DOHH2 (cell line): ENCODE data around the gene PPP6R3.

Source experiments
- H3F3A ChIP-seq: fragments of 200-600 bp; sonication (generic), shearing (Covaris generic); 2 replicates; pipeline ENCODE4 v1.6.0; 2016; ENCODE audit warnings: antibody characterized with exemption, mild to moderate bottlenecking; ENCODE audit not compliant: control insufficient read depth, insufficient read depth
- H3K27ac ChIP-seq: fragments of 200-600 bp; sonication (generic); 2 replicates; pipeline ENCODE4 v1.5.1; 2014; ENCODE audit warnings: low read depth, mild to moderate bottlenecking, low read length, moderate library complexity
- H3K27me3 ChIP-seq: fragments of 200-600 bp; sonication (generic); 2 replicates; pipeline ENCODE4 v1.6.1; 2014; ENCODE audit warnings: mild to moderate bottlenecking, low read length, mixed read lengths; ENCODE audit not compliant: control insufficient read depth
- H3K36me3 ChIP-seq: fragments of 200-600 bp; sonication (generic); 2 replicates; pipeline ENCODE4 v1.6.1; 2014; ENCODE audit warnings: mild to moderate bottlenecking, low read length, moderate library complexity, mixed read lengths; ENCODE audit not compliant: control insufficient read depth
- H3K4me1 ChIP-seq: fragments of 200-600 bp; sonication (generic); 2 replicates; pipeline ENCODE4 v1.6.1; 2014; ENCODE audit warnings: mild to moderate bottlenecking, low read length, mixed read lengths; ENCODE audit not compliant: control insufficient read depth
- H3K4me2 ChIP-seq: fragments of 200-600 bp; sonication (generic); 2 replicates; pipeline ENCODE4 v1.6.0; 2014; ENCODE audit warnings: mild to moderate bottlenecking, low read length, moderate library complexity
- H3K4me3 ChIP-seq: fragments of 200-600 bp; sonication (generic); 2 replicates; pipeline ENCODE4 v1.5.1; 2014; ENCODE audit warnings: mild to moderate bottlenecking, low read length, mixed read lengths
- H3K79me2 ChIP-seq: fragments of 200-600 bp; sonication (generic); 2 replicates; pipeline ENCODE4 v1.6.1; 2014; ENCODE audit warnings: mild to moderate bottlenecking, low read length, mixed read lengths; ENCODE audit not compliant: control insufficient read depth
- H3K9me2 ChIP-seq: fragments of 200-600 bp; sonication (generic); replicated peaks from 2 replicates; pipeline ENCODE4 v1.6.1; 2014; ENCODE audit warnings: mild to moderate bottlenecking, low read length, mixed read lengths; ENCODE audit not compliant: control insufficient read depth
- H3K9me3 ChIP-seq: fragments of 200-600 bp; sonication (generic); 2 replicates; pipeline ENCODE4 v1.6.1; 2014; ENCODE audit warnings: antibody characterized with exemption, low read length, mixed read lengths; ENCODE audit not compliant: control insufficient read depth, insufficient read depth
- H4K20me1 ChIP-seq: fragments of 200-600 bp; sonication (generic); 2 replicates; pipeline ENCODE4 v1.6.0; 2014; ENCODE audit warnings: low read depth, mild to moderate bottlenecking, antibody characterized with exemption, low read length, moderate library complexity; ENCODE audit not compliant: control insufficient read depth, insufficient read depth
- EZH2phosphoT487 ChIP-seq: fragments of 200-600 bp; sonication (generic); IDR thresholded peaks from 2 replicates; pipeline ENCODE4 v1.6.1; 2017; ENCODE audit warnings: borderline replicate concordance, mild to moderate bottlenecking, antibody characterized with exemption, low read length, moderate library complexity, mixed read lengths
- TF ChIP-seq, protein P1 (sequence below): fragments of 200-600 bp; sonication (generic); IDR thresholded peaks from one replicate; pipeline ENCODE4 v1.5.1; 2014; ENCODE audit warnings: antibody characterized with exemption, mild to moderate bottlenecking, low read depth, low read length; ENCODE audit not compliant: poor library complexity, severe bottlenecking

Gene PPP6R3

GRCh38 chr11:68454767-68455166 is 5.8 kb upstream of the PPP6R3 start:
- no peaks in the 10 kb centered on the region for H3F3A ChIP-seq
- no peak overlapping the region for H3K4me3 ChIP-seq
- no peak overlapping the region for H3K4me2 ChIP-seq
- H3K27me3 ChIP-seq: no peaks in the 10 kb centered on the region
- H3K4me1 ChIP-seq: peaks cover 7% of the 10 kb centered on the region
- H4K20me1 ChIP-seq: no peaks in the 10 kb centered on the region
- no peak overlapping the region for H3K27ac ChIP-seq
- H3K9me3 ChIP-seq: no peaks in the 10 kb centered on the region
- TF ChIP-seq EZH2phosphoT487: no peak
- TF ChIP-seq, protein P1, sequence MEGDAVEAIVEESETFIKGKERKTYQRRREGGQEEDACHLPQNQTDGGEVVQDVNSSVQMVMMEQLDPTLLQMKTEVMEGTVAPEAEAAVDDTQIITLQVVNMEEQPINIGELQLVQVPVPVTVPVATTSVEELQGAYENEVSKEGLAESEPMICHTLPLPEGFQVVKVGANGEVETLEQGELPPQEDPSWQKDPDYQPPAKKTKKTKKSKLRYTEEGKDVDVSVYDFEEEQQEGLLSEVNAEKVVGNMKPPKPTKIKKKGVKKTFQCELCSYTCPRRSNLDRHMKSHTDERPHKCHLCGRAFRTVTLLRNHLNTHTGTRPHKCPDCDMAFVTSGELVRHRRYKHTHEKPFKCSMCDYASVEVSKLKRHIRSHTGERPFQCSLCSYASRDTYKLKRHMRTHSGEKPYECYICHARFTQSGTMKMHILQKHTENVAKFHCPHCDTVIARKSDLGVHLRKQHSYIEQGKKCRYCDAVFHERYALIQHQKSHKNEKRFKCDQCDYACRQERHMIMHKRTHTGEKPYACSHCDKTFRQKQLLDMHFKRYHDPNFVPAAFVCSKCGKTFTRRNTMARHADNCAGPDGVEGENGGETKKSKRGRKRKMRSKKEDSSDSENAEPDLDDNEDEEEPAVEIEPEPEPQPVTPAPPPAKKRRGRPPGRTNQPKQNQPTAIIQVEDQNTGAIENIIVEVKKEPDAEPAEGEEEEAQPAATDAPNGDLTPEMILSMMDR: no peak
- no peaks in the 10 kb centered on the region for H3K36me3 ChIP-seq
- no peaks in the 10 kb centered on the region for H3K9me2 ChIP-seq
- H3K79me2 ChIP-seq: peaks cover 1% of the 10 kb centered on the region; the same call in 1 of the 2 replicates

DNA sequence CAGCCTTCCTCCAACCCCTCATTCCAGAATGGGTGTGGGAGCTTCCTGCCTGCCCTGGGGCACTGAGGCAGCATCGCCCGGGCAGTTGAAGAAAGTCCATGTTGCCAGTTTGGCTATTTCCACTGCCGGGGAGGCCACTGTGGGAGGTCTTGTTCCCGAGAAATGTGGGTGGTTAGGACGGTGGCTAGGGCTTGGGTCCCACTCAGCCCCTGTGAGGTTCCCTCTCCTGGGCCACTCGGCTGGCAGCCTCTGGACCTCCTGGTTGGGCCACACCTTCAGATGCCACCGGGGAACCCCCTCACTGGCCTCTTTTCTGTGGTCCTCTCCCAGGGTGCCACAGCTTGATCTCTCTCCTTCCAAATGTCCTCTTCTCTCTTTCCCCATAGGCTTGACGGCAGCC is 5.1 kb upstream of the PPP6R3 start:
- no peaks in the 10 kb centered on the region for H3K9me3 ChIP-seq
- no peak overlapping the region for H3K4me3 ChIP-seq
- no peak overlapping the region for H3K27ac ChIP-seq
- H3F3A ChIP-seq: no peaks in the 10 kb centered on the region
- TF ChIP-seq EZH2phosphoT487: no peak
- TF ChIP-seq, protein P1: no peak
- no peak overlapping the region for H3K4me2 ChIP-seq
- H3K36me3 ChIP-seq: no peaks in the 10 kb centered on the region
- no peaks in the 10 kb centered on the region for H3K27me3 ChIP-seq
- H3K4me1 ChIP-seq: peaks cover 9% of the 10 kb centered on the region
- peaks cover 3% of the 10 kb centered on the region; the same call in 1 of the 2 replicates for H3K79me2 ChIP-seq
- H3K9me2 ChIP-seq: no peaks in the 10 kb centered on the region
- H4K20me1 ChIP-seq: no peaks in the 10 kb centered on the region

DNA sequence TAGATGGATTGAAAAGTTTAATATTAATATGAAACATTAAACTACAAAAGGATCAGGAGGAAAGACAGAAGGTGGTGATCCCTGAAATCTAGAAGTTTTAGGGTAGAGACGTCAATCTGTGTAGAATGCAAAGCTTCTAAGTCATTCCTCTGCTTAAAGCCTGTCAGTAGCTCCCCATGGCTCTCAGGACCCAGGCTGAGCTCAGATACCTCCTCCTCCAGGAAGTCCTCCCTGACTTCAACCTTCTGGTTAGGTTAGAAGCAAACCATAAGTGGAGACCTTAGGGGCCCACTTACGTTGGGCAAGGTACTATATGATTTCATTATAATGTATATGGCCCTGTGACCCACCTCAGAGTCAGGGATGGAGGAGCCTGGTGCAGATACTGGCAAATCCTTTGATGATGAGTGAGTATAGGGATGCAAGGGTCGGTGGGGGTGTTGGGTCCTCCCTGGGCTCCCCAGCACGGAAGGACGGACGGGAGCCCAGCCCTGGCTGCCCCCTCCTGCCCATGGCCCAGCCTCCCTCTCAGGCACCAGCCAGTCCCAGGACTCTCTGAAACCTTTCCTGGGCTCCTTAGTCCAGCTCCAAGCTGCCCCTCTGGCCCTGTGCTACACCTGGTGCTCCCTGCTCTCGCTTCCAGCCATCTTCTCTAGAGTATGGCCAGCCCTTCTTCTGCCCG is 3.2 kb upstream of the PPP6R3 start:
- Histone ChIP-seq H3K27me3 (no peaks in the 10 kb centered on the region), H3K79me2 (peaks cover 21% of the 10 kb centered on the region), H3K36me3 (peaks cover 9% of the 10 kb centered on the region), H3K4me2 (no peak overlapping the region), H3K9me2 (no peaks in the 10 kb centered on the region), H4K20me1 (peaks cover 9% of the 10 kb centered on the region), H3K4me1 (peaks cover 17% of the 10 kb centered on the region), H3F3A (no peaks in the 10 kb centered on the region), H3K27ac (no peak overlapping the region), H3K9me3 (no peaks in the 10 kb centered on the region), H3K4me3 (no peak overlapping the region)
- TF ChIP-seq, protein P1: no peak
- TF ChIP-seq EZH2phosphoT487: no peak
